GM12873 (cell line): ENCODE measurements around the gene EIF3K.

Experiments used
- TF ChIP-seq, protein P1 (sequence below): IDR thresholded peaks from 2 replicates; pipeline ENCODE4 v1.5.1; 2012; ENCODE audit warnings: low read depth, mild to moderate bottlenecking, moderate library complexity, low read length, control low read depth; ENCODE audit not compliant: insufficient read depth; ENCODE audit errors: missing control alignments

The EIF3K gene

DNA sequence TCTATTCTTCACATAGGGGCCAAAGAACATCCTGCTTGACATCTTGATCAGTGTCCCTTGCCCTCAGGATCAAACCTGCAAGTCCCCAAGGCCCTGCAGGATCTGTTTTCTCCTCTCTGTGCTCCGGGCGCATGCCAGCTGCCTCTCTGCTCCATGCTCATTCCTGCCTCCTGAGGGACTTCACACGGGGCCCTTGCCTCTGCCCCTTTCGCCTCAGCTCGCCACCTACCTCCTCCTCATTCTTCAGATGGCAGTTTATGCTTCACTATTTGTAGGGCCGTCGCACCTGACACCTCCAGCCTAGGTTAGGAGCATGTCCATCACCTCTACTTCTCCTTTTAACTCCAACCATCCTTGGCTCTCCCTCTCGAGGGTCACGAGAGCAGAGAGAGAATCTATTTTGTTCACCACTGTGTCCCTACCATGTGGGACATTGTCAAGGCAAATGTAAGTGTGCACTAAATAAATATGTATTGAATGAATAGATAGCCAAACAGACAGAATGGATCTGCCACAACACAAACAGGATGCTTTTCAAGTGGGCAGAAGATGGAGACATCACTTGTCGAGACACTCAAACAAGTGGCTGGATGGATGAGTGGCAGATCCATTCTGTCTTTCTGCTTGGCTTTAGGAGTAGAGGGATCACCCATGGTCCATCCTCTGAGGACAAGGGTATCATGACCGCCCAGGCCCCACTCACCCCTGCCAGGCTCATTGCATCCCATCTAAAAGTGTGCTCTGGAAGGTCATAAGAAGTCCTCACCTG, 58.1 kb downstream of the EIF3K start:
- TF ChIP-seq, protein P1, sequence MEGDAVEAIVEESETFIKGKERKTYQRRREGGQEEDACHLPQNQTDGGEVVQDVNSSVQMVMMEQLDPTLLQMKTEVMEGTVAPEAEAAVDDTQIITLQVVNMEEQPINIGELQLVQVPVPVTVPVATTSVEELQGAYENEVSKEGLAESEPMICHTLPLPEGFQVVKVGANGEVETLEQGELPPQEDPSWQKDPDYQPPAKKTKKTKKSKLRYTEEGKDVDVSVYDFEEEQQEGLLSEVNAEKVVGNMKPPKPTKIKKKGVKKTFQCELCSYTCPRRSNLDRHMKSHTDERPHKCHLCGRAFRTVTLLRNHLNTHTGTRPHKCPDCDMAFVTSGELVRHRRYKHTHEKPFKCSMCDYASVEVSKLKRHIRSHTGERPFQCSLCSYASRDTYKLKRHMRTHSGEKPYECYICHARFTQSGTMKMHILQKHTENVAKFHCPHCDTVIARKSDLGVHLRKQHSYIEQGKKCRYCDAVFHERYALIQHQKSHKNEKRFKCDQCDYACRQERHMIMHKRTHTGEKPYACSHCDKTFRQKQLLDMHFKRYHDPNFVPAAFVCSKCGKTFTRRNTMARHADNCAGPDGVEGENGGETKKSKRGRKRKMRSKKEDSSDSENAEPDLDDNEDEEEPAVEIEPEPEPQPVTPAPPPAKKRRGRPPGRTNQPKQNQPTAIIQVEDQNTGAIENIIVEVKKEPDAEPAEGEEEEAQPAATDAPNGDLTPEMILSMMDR: no peak

DNA sequence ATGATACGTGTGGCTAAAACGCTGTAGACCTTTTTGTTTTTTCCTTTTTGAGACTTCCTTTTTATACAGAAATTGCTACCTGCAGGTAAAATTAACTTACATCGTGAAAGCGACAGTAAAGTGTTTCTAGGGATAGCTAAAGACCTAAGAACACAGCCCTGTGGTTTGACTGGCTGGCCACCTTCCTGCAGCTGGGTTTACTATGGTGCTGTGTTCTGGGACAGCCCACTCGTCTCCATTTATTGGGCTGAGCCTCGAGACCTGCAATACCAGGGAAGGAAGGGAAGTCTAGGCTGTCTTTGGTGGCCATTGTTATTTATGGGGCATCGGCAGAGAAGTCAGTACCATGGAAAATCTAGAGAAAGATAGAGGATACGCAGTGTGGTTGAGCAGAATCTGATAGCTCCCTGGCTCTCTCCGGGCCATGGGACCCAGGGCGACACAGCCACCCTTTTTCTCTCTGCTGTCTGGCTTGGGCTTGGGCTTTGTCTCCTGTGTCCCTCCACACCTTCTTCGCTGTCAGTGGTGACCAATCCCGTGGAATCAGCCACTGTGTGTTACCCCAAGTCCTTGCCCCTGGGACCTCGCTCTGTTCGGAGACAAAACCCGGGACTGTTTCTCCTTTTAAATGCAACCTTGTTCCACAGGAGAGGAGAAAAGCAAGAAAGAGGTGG, 59.4 kb downstream of the EIF3K start:
- TF ChIP-seq, protein P1: no peak

DNA sequence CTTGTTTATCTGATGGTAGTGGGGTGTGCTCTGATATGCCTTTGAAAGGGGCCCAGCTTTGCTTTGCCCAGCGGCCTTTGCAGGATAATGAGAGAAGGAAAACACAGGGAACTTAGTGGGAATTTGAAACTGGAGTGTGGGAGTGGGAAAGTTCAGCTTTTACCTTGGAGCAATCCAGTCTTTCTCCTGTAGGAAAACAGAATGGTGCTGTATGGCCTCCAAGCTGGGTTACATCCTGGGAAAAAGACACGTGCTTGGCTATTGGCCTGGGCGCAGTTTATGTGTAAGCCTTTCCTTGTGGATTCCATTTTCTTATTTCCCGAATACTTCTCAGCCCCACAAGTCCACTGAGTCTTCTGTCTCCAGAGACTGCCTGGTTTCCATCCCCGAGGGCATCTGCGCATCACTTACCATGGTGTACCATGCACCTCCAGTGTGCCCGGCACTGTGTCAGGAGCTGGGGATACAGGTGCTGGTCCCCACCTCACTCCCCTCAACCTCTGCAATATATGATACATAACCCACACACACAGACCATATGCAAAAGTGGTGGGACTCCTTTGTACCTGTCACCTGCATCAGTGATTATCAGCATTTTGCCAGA, 60.0 kb downstream of the EIF3K start:
- TF ChIP-seq, protein P1: no peak

DNA sequence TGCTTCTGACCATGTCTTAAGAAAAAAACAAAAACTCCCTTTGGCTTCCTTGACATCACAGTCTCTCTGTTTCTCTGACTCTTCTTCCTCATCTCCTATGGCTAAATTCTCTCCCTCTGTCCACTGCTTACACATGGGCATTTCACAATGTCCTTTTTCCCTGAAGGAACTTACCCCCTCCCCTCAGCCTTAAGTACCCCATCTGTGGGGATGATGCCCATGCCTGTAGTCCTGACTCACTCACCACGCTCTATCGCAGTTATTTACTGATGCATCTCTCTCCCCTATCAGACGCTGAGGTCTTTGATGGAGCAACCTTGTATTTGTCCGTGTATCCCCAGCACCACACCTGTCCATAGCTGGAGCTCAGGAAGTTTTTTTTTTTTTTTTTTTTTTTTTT, 60.9 kb downstream of the EIF3K start:
- TF ChIP-seq, protein P1: no peak

DNA sequence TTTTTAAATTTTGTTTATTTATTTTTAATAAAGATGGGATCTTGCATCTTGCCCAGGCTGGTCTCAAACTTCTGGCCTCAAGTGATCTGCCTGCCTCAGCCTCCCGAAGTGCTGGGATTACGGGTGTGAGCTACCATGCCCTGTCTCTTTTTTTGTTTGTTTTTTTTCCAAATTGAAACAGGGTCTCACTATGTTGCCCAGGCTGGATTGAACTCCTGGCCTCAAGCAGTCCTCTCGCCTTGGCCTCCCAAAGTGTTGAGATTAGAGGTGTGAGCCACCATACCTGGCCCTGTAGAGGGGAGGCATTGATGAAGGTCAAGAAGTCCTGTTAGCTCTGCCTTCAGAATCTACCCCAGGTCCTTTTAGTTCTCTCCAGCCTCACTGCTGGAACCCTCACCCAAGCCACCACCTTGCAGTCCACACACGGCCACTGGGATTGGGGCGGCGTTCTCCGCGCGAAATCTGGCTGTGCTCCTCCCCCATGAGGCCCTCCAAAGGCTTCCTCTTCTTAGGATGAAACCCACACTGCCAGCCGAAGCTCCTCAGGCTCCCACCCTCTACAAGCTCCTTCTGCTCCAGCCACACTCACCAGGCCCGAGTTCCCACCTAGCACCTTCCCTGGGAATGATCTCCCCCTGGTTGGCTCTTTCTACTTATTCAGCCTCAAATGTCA, 63.3 kb downstream of the EIF3K start:
- TF ChIP-seq, protein P1: no peak

DNA sequence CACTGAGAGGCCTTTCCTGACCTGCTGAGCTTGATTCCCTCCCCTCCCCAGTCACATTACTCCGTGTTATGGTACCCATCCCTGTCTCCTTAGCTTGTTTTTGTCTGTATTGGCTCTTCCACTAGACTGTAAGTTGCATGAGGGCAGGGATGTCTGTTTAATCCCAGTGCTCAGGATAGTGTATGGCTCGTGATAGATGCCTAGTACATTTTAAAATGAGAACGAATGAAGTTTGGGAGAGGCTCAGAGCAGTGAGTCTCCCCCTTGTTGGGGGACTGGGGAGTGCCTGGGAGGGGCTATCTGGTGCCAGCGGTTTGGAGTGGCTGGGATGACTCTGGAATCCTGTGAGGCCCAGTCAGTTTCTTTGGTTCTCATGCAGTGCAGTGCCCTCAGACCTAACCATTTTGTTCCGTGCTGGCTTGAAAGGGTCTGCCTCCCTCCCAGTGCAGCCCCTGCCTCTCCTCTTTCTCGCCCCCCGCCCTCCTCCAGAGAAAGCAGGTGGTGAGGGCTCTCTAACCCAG, 63.9 kb downstream of the EIF3K start:
- TF ChIP-seq, protein P1: no peak
